Activated CD8-positive, alpha-beta memory T cell treated with anti-CD3 and anti-CD28 coated beads, Interleukin-2, amount 10 ng/mL, durations not matched to agents 7 days and 5 days (primary cell): ENCODE measurements around the gene FNBP1L. TPM values are rescaled to one million over a fixed set of nuclear protein-coding genes. Genes with fewer than 3 reads are reported as not detected.

ENCODE experiments used
- ATAC-seq: fragments of 150-1000 bp; cut with Tn5 transposase; one replicate; pipeline ENCODE4 v1.10.0; 2021; ENCODE audit warnings: moderate library complexity
- CTCF ChIA-PET: fragments of 350-600 bp; sonication (Branson Sonifier 250); formaldehyde crosslinking; loops from one replicate; lab custom pipeline; 2021; ENCODE audit warnings: antibody characterized with exemption; lab: Charles Lee
- DNase-seq: peaks from one replicate; pipeline ENCODE4 v3.0.0-alpha.2; 2020
- H3K27ac Mint-ChIP-seq: one replicate; pipeline ENCODE4 v1.8.0; 2021; ENCODE audit warnings: mild to moderate bottlenecking, mixed read lengths
- H3K27me3 Mint-ChIP-seq: one replicate; pipeline ENCODE4 v1.8.0; 2021; ENCODE audit warnings: mixed read lengths
- H3K36me3 Mint-ChIP-seq: one replicate; pipeline ENCODE4 v1.8.0; 2021; ENCODE audit warnings: mild to moderate bottlenecking, mixed read lengths
- H3K4me1 Mint-ChIP-seq: one replicate; pipeline ENCODE4 v1.8.0; 2021; ENCODE audit warnings: mixed read lengths
- H3K4me3 Mint-ChIP-seq: one replicate; pipeline ENCODE4 v1.8.0; 2021; ENCODE audit warnings: mild to moderate bottlenecking, moderate library complexity, mixed read lengths
- H3K9me3 Mint-ChIP-seq: one replicate; pipeline ENCODE4 v1.8.0; 2022; ENCODE audit warnings: low read depth, mixed read lengths
- total RNA-seq, 2 experiments: library from RNA; stranded (reverse); gene quantifications; one replicate each; pipeline ENCODE4 v1.2.3, GENCODE V29; 2021

FNBP1L gene
- total RNA-seq, 2 experiments from 2014 or later, result 0.12 to 0.42 TPM

- DNase-seq (no peak), ATAC-seq (no peak)
- H3K27me3 Mint-ChIP-seq, result peaks cover 55% of the 10 kb centered on the region
- no peak overlapping the region for H3K27ac Mint-ChIP-seq
- peaks cover 4% of the 10 kb centered on the region for H3K36me3 Mint-ChIP-seq
- H3K9me3 Mint-ChIP-seq, result no peaks in the 10 kb centered on the region
- peaks cover 12% of the 10 kb centered on the region for H3K4me1 Mint-ChIP-seq
- no peak overlapping the region for H3K4me3 Mint-ChIP-seq
- CTCF ChIA-PET, result no interaction called here
These were observed 154.2 kb downstream of the FNBP1L start for GRCh38 chr1:93602101-93602500.

DNA sequence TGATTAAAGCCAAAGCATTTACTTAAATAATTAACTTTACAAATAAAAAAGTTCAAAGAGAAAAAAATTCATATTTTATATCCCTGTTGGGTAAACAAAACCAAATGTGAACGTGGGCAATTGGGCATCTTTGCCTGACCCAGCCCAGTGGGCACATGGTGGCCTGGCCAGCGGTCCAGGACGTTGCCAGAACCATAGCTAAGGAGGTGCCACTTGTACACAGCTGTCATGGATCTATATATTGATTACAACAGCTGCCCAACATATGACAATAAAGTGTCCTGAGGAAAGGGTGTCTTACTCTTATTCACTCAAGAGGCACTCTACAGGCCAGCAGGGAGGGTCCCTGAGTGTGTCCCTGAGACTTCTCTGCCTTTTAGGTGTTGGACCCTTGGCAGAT lies 155.2 kb downstream of the FNBP1L start:
- Mint-ChIP-seq H3K27me3 (peaks cover 51% of the 10 kb centered on the region), H3K36me3 (peaks cover 4% of the 10 kb centered on the region), H3K9me3 (no peaks in the 10 kb centered on the region), H3K4me3 (no peak overlapping the region), H3K27ac (no peak overlapping the region), H3K4me1 (peaks cover 22% of the 10 kb centered on the region)
- CTCF ChIA-PET, result no interaction called here
- ATAC-seq (no peak), DNase-seq (no peak)

DNA sequence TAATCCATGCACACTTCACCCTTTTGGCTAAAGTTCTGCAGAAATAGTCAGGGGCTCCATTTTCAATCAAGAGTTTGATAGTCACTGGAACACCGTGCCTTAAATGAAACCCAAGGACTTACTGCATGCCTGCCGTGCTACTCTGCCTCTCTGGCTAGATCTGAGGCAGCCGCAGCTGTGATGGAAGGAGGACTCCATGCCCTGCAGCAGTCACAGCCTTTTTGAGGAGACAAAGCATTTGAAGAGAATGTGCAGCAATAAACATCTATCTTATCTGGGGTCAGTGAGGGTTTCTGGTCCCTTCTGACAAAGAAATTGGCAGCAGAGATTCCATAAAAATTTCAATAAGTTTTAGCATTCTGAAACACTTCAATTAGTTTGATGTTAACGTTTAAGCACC lies 155.7 kb downstream of the FNBP1L start:
- Mint-ChIP-seq H3K27me3 (peaks cover 51% of the 10 kb centered on the region), H3K4me1 (peaks cover 27% of the 10 kb centered on the region), H3K36me3 (peaks cover 4% of the 10 kb centered on the region), H3K27ac (no peak overlapping the region), H3K9me3 (no peaks in the 10 kb centered on the region), H3K4me3 (no peak overlapping the region)
- ATAC-seq (no peak), DNase-seq (no peak)
- CTCF ChIA-PET, result no interaction called here

Other genes with a start within 250 kb of the FNBP1L start
- 100 to 1,000 TPM in 1 of 2 experiments, 10 to 100 TPM in 1; 87.5 to 106 TPM for gene DR1, start 102.2 kb upstream of the FNBP1L start, total RNA-seq
- 1 to 10 TPM in 1 of 2 experiments, under 1 TPM in 1; 0.96 to 1.3 TPM for gene BCAR3, start 233.7 kb downstream of the FNBP1L start, total RNA-seq